A549 (cell line): Measurements from ENCODE around the gene AEBP2. TPM values are rescaled to one million over a fixed set of nuclear protein-coding genes. Genes with fewer than 3 reads are reported as not detected.

Source experiments
- ATAC-seq, 2 experiments: fragments of 200-7000 bp in 1 of 2; fragments of >200 bp in 1 of 2; cut with Nextera tagmentation in 1 of 2; cut with Tn5 transposase in 1 of 2; 3 replicates each; pipeline versions ENCODE4 v1.8.0 to v1.9.1; 2018 to 2020; ENCODE audit warnings: mild to moderate bottlenecking in 1 of 2, moderate library complexity in 1 of 2
- CTCF ChIA-PET: fragments of 300-600 bp; sonication (Branson Sonifier 250); formaldehyde crosslinking; extraction: SDS; loops from one replicate; lab custom pipeline; 2021; ENCODE audit warnings: antibody characterized with exemption, inconsistent platforms; lab: Yijun Ruan, JAX
- POLR2A ChIA-PET: fragments of 350-600 bp; formaldehyde crosslinking; extraction: SDS; loops from one replicate; lab custom pipeline; 2021; ENCODE audit warnings: antibody characterized with exemption, inconsistent platforms; lab: Yijun Ruan, JAX
- DNase-seq, 2 experiments: peaks; one replicate each; pipeline versions ENCODE4 v3.0.0 to v3.0.0-alpha.2; 2011 to 2016; ENCODE audit warnings: low read depth in 1 of 2, low spot score in 1 of 2
- FAIRE-seq: peaks from 2 replicates; lab custom pipeline; 2011; peaks lifted over from hg19 to GRCh38; lab: Jason Lieb, UNC
- H3K27ac ChIP-seq, 2 experiments: fragments of >200 bp; sonication (Bioruptor Twin); formaldehyde crosslinking; 3 replicates each; pipeline ENCODE4 v1.5.1; 2016 to 2017
- H3K4me1 ChIP-seq: fragments of >200 bp; sonication (Bioruptor Twin); formaldehyde crosslinking; 3 replicates; pipeline ENCODE4 v1.6.1; 2016
- H3K4me2 ChIP-seq: fragments of >200 bp; sonication (Bioruptor Twin); formaldehyde crosslinking; 3 replicates; pipeline ENCODE4 v1.6.1; 2016
- H3K4me3 ChIP-seq: fragments of >200 bp; sonication (Bioruptor Twin); formaldehyde crosslinking; 3 replicates; pipeline ENCODE4 v1.5.1; 2016
- H3K9me3 ChIP-seq: fragments of >200 bp; sonication (Bioruptor Twin); formaldehyde crosslinking; 3 replicates; pipeline ENCODE4 v1.6.1; 2016
- CBX8 ChIP-seq: fragments of 200-600 bp; sonication (generic); IDR thresholded peaks from 2 replicates; pipeline ENCODE4 v1.6.1; 2016
- CHD4 ChIP-seq: fragments of 200-600 bp; sonication (generic); IDR thresholded peaks from 2 replicates; pipeline ENCODE4 v1.6.1; 2016; ENCODE audit warnings: antibody characterized with exemption, mild to moderate bottlenecking, borderline replicate concordance
- EHF ChIP-seq: fragments of 250-450 bp; sonication (Bioruptor Pico); IDR thresholded peaks from 2 replicates; pipeline ENCODE4 v1.5.0; 2020; ENCODE audit warnings: mild to moderate bottlenecking
- FOSB ChIP-seq: fragments of 250-450 bp; sonication (Bioruptor Pico); IDR thresholded peaks from 2 replicates; pipeline ENCODE4 v1.5.0; 2020; ENCODE audit warnings: mild to moderate bottlenecking, moderate library complexity
- FOSL2 ChIP-seq, 2 experiments: fragments of 450-650 bp in 1 of 2; fragments of >200 bp in 1 of 2; sonication (Bioruptor Twin) in 1 of 2; formaldehyde crosslinking; IDR thresholded peaks; 2 replicates each; pipeline versions ENCODE4 v1.5.0 to v1.6.1; 2016 to 2020; ENCODE audit warnings: mild to moderate bottlenecking in 1 of 2, moderate library complexity in 1 of 2
- GATA3 ChIP-seq: IDR thresholded peaks from 2 replicates; pipeline ENCODE4 v1.6.1; 2012; ENCODE audit warnings: borderline replicate concordance
- HDAC2 ChIP-seq: fragments of 200-600 bp; sonication (generic); IDR thresholded peaks from 2 replicates; pipeline ENCODE4 v1.6.1; 2016
- HEYL ChIP-seq: fragments of 250-450 bp; sonication (Bioruptor Pico); IDR thresholded peaks from 2 replicates; pipeline ENCODE4 v1.8.0; 2021; ENCODE audit warnings: mild to moderate bottlenecking, moderate library complexity
- HOXA7 ChIP-seq: fragments of 250-450 bp; sonication (Bioruptor Pico); IDR thresholded peaks from 2 replicates; pipeline ENCODE4 v1.5.0; 2020; ENCODE audit warnings: mild to moderate bottlenecking, moderate library complexity
- JUNB ChIP-seq: fragments of >200 bp; sonication (Bioruptor Twin); formaldehyde crosslinking; IDR thresholded peaks from 2 replicates; pipeline ENCODE4 v1.6.1; 2016
- KDM5A ChIP-seq: fragments of 200-600 bp; sonication (generic); IDR thresholded peaks from 2 replicates; pipeline ENCODE4 v1.6.1; 2016; ENCODE audit warnings: antibody characterized with exemption, mild to moderate bottlenecking
- PHF8 ChIP-seq: fragments of 200-600 bp; sonication (generic); IDR thresholded peaks from 2 replicates; pipeline ENCODE4 v1.6.1; 2016; ENCODE audit warnings: low read depth, mild to moderate bottlenecking, antibody characterized with exemption, moderate library complexity, borderline replicate concordance
- POLR2A ChIP-seq: IDR thresholded peaks from 2 replicates; pipeline ENCODE4 v1.6.1; 2012; ENCODE audit warnings: mild to moderate bottlenecking, low read length
- POLR2AphosphoS2 ChIP-seq: conservative IDR thresholded peaks from 2 replicates; pipeline ENCODE4 v1.6.1; 2012; ENCODE audit warnings: low read length, improper control_type of control experiment, inconsistent platforms
- RARB ChIP-seq: fragments of 250-450 bp; sonication (Bioruptor Pico); IDR thresholded peaks from 2 replicates; pipeline ENCODE4 v1.8.0; 2021; ENCODE audit warnings: mild to moderate bottlenecking, moderate library complexity
- RCOR1 ChIP-seq: fragments of 150-350 bp; IDR thresholded peaks from 2 replicates; pipeline ENCODE4 v1.6.1; 2014; ENCODE audit warnings: antibody characterized with exemption, low read length, low read depth
- RNF2 ChIP-seq: fragments of 200-600 bp; sonication (generic); IDR thresholded peaks from 2 replicates; pipeline ENCODE4 v1.6.1; 2016; ENCODE audit warnings: low read depth, mild to moderate bottlenecking, antibody characterized with exemption, moderate library complexity, borderline replicate concordance
- TFCP2L1 ChIP-seq: fragments of 250-450 bp; sonication (Bioruptor Pico); IDR thresholded peaks from 2 replicates; pipeline ENCODE4 v1.5.0; 2021; ENCODE audit warnings: mild to moderate bottlenecking
- ZNF302 ChIP-seq: fragments of 250-450 bp; sonication (Bioruptor Pico); IDR thresholded peaks from 2 replicates; pipeline ENCODE4 v1.9.0; 2021; ENCODE audit warnings: inconsistent platforms, mild to moderate bottlenecking, moderate library complexity
- WGBS: methylation state at CpG from one replicate; pipeline ENCODE4 v1.1.6; 2017; ENCODE audit errors: missing lambda C conversion rate; 5-methylcytosine and 5-hydroxymethylcytosine counted together
- polyA plus RNA-seq, 4 experiments: library from polyadenylated mRNA; depleted of rRNA in 3 of 4; stranded (reverse); fragments of >200 nt; fragmentation: RNase III in 1 of 4; extraction: RNeasy Plus Mini Kit Qiagen cat#74134 plus additional on column Dnase treatment in 1 of 4; gene quantifications; 2 replicates in 3 of 4; 3 replicates in 1 of 4; pipeline ENCODE4 v1.2.3, GENCODE V29; 2011 to 2017
- TF ChIP-seq, protein P1 (sequence below): fragments of 200-600 bp; sonication (generic); IDR thresholded peaks from 2 replicates; pipeline ENCODE4 v1.6.1; 2016; ENCODE audit warnings: antibody characterized with exemption, mild to moderate bottlenecking, moderate library complexity
- TF ChIP-seq, protein P2 (sequence below): fragments of >200 bp; sonication (Bioruptor Twin); formaldehyde crosslinking; IDR thresholded peaks from 2 replicates; pipeline ENCODE4 v1.6.1; 2016

AEBP2 gene
- polyA plus RNA-seq, 2 of the 4 experiments (the other 2 are of a cell fraction), result 23.5 to 27.3 TPM

DNA sequence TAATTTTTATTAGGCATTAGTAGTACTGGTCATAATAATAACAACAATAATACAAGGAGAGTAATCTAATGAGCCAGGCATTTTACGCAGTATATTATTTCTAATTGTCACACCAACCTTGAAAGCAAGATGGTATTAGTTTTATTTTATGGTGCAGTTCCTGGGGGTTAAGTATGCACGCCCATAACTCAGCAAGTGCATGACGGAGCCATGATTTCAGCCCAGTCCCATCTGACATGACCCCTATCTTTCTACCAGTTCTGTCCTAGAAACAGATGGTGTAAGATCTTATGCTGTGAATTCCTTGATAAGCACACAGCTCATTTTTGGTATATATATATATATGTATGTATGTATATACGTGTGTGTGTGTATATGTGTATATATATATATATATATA is 106.0 kb downstream of the AEBP2 start:
- no peak for FAIRE-seq
- Histone ChIP-seq H3K4me2 (no peak overlapping the region), H3K27ac (no peak overlapping the region), H3K4me3 (no peak overlapping the region), H3K4me1 (no peaks in the 10 kb centered on the region), H3K9me3 (no peaks in the 10 kb centered on the region)
- 78% methylated on average over 4 of the region's 4 CpGs for WGBS
- ChIA-PET POLR2A (no interaction called here), CTCF (no interaction called here)
- no peak for ATAC-seq
- DNase-seq, result no peak
- TF ChIP-seq FOSL2 (IDR thresholded peaks at IDR 0.05), result no peak
- TF ChIP-seq FOSL2 (CRISPR knock-in tag; IDR thresholded peaks at IDR 0.05), result no peak
- TF ChIP-seq JUNB, result no peak
- TF ChIP-seq HOXA7 (CRISPR knock-in tag), result no peak
- TF ChIP-seq, protein P1, sequence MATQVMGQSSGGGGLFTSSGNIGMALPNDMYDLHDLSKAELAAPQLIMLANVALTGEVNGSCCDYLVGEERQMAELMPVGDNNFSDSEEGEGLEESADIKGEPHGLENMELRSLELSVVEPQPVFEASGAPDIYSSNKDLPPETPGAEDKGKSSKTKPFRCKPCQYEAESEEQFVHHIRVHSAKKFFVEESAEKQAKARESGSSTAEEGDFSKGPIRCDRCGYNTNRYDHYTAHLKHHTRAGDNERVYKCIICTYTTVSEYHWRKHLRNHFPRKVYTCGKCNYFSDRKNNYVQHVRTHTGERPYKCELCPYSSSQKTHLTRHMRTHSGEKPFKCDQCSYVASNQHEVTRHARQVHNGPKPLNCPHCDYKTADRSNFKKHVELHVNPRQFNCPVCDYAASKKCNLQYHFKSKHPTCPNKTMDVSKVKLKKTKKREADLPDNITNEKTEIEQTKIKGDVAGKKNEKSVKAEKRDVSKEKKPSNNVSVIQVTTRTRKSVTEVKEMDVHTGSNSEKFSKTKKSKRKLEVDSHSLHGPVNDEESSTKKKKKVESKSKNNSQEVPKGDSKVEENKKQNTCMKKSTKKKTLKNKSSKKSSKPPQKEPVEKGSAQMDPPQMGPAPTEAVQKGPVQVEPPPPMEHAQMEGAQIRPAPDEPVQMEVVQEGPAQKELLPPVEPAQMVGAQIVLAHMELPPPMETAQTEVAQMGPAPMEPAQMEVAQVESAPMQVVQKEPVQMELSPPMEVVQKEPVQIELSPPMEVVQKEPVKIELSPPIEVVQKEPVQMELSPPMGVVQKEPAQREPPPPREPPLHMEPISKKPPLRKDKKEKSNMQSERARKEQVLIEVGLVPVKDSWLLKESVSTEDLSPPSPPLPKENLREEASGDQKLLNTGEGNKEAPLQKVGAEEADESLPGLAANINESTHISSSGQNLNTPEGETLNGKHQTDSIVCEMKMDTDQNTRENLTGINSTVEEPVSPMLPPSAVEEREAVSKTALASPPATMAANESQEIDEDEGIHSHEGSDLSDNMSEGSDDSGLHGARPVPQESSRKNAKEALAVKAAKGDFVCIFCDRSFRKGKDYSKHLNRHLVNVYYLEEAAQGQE, result no peak
- TF ChIP-seq ZNF302, result no peak
- TF ChIP-seq POLR2AphosphoS2, result no peak
- TF ChIP-seq KDM5A, result no peak
- TF ChIP-seq, protein P2, sequence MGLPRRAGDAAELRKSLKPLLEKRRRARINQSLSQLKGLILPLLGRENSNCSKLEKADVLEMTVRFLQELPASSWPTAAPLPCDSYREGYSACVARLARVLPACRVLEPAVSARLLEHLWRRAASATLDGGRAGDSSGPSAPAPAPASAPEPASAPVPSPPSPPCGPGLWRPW, result no peak
- no peak for TF ChIP-seq GATA3
- no peak for TF ChIP-seq RCOR1
- TF ChIP-seq RARB (CRISPR knock-in tag), result no peak
- TF ChIP-seq RNF2, result no peak
- TF ChIP-seq TFCP2L1 (CRISPR knock-in tag), result no peak
- TF ChIP-seq PHF8, result no peak

DNA sequence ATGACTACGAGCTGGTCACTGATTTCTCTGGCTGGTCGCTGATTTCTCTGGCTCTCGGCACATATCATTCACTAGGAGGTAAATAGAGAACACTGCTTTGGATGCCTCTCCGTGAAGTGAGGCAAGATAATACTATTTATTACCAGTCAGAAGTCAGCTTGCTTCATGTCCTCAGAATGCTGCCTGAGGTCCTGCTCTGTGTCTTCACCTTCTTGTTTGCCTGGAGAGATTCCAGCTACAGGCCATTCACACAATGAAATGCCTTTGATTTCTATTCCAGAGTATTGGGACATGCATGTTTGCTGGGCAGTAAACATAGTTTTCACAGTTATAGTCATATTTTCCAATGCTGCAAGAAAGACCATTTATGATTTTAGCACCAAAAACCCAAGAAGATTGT is 106.7 kb downstream of the AEBP2 start:
- 90% methylated on average over 4 of the region's 4 CpGs for WGBS
- no peak for TF ChIP-seq HEYL
- TF ChIP-seq CHD4, result no peak
- TF ChIP-seq HDAC2, result no peak
- TF ChIP-seq, protein P1, result no peak
- no peak for TF ChIP-seq POLR2A
- TF ChIP-seq, protein P2, result no peak
- no peak for TF ChIP-seq CBX8
- TF ChIP-seq EHF (CRISPR knock-in tag), result no peak
- no peak for TF ChIP-seq FOSB (CRISPR knock-in tag)
- no peak for TF ChIP-seq ZNF302
- ATAC-seq, result no peak
- DNase-seq, result no peak
- H3K9me3 ChIP-seq, result no peaks in the 10 kb centered on the region
- H3K4me2 ChIP-seq, result no peak overlapping the region
- ChIA-PET CTCF (no interaction called here), POLR2A (interaction anchor here (1.0 kb wide), 1 partner anchor 33 kb away, joined by 4 read pairs; no protein-coding TSS in a partner anchor)
- FAIRE-seq, result no peak
- H3K4me3 ChIP-seq, result no peak overlapping the region
- no peak overlapping the region for H3K27ac ChIP-seq
- H3K4me1 ChIP-seq, result no peaks in the 10 kb centered on the region
